Neuronal stem cell (in vitro differentiated cells): Measurements from ENCODE around the gene APBB2.

Source experiments
- DNase-seq: peaks from one replicate; pipeline ENCODE4 v3.0.0-alpha.2; 2013; ENCODE audit warnings: low spot score
- H2AFZ ChIP-seq: one replicate; pipeline ENCODE4 v1.6.1; 2013; ENCODE audit warnings: mild to moderate bottlenecking, low read length, inconsistent platforms
- H2AK5ac ChIP-seq: 2 replicates; pipeline ENCODE4 v1.6.1; 2013; ENCODE audit warnings: low read depth, mild to moderate bottlenecking, inconsistent platforms, low read length, moderate library complexity, mixed read lengths
- H2BK120ac ChIP-seq: 2 replicates; pipeline ENCODE4 v1.6.1; 2013; ENCODE audit warnings: low read depth, mild to moderate bottlenecking, inconsistent platforms, low read length, moderate library complexity, mixed read lengths
- H2BK12ac ChIP-seq: one replicate; pipeline ENCODE4 v1.6.1; 2013; ENCODE audit warnings: low read length, inconsistent platforms
- H2BK15ac ChIP-seq: 2 replicates; pipeline ENCODE4 v1.6.1; 2013; ENCODE audit warnings: mild to moderate bottlenecking, low read length, inconsistent platforms, mixed read lengths
- H2BK5ac ChIP-seq: one replicate; pipeline ENCODE4 v1.6.1; 2013; ENCODE audit warnings: inconsistent platforms, mild to moderate bottlenecking, low read length, moderate library complexity
- H3K14ac ChIP-seq: one replicate; pipeline ENCODE4 v1.6.1; 2013; ENCODE audit warnings: low read length, inconsistent platforms
- H3K18ac ChIP-seq: 2 replicates; pipeline ENCODE4 v1.6.1; 2013; ENCODE audit warnings: low read length, inconsistent platforms
- H3K23ac ChIP-seq: 2 replicates; pipeline ENCODE4 v1.6.1; 2013; ENCODE audit warnings: low read depth, mild to moderate bottlenecking, mixed read lengths, low read length, inconsistent platforms; ENCODE audit not compliant: poor library complexity
- H3K27ac ChIP-seq: replicated peaks from 3 replicates; pipeline ENCODE4 v1.5.1; 2013; ENCODE audit warnings: low read length, inconsistent platforms
- H3K27me3 ChIP-seq, 3 experiments: 2 replicates each; pipeline ENCODE4 v1.6.1; 2013; ENCODE audit warnings: low read length in 3 of 3, mild to moderate bottlenecking in 2 of 3, inconsistent platforms in 1 of 3, low read depth in 1 of 3, mixed read lengths in 1 of 3, moderate library complexity in 1 of 3; ENCODE audit not compliant: control insufficient read depth in 3 of 3, insufficient read depth in 3 of 3
- H3K36me3 ChIP-seq, 2 donors: replicated peaks in 1 of 2; 2 replicates each; pipeline ENCODE4 v1.6.1; 2013; ENCODE audit warnings: low read length in 2 of 2; ENCODE audit not compliant: control insufficient read depth in 2 of 2, insufficient read depth in 2 of 2
- H3K4ac ChIP-seq: 2 replicates; pipeline ENCODE4 v1.6.1; 2013; ENCODE audit warnings: inconsistent platforms, mild to moderate bottlenecking, low read length, moderate library complexity
- H3K4me1 ChIP-seq, 2 donors: 1 replicate in 1 of 2; 2 replicates in 1 of 2; pipeline ENCODE4 v1.6.1; 2013; ENCODE audit warnings: low read length in 2 of 2, low read depth in 1 of 2; ENCODE audit not compliant: control insufficient read depth in 2 of 2, insufficient read depth in 1 of 2
- H3K4me2 ChIP-seq: one replicate; pipeline ENCODE4 v1.6.1; 2013; ENCODE audit warnings: mild to moderate bottlenecking, low read length, inconsistent platforms; ENCODE audit not compliant: insufficient read depth, poor library complexity, severe bottlenecking
- H3K4me3 ChIP-seq, 2 donors: 2 replicates each; pipeline ENCODE4 v1.5.1; 2013; ENCODE audit warnings: low read length in 2 of 2, mild to moderate bottlenecking in 2 of 2, inconsistent platforms in 1 of 2, moderate library complexity in 1 of 2
- H3K79me1 ChIP-seq: one replicate; pipeline ENCODE4 v1.6.1; 2013; ENCODE audit warnings: low read depth, mild to moderate bottlenecking, inconsistent platforms, low read length, moderate library complexity
- H3K9ac ChIP-seq: one replicate; pipeline ENCODE4 v1.6.1; 2013; ENCODE audit warnings: mild to moderate bottlenecking, low read depth, low read length, inconsistent platforms; ENCODE audit not compliant: poor library complexity
- H3K9me3 ChIP-seq, 2 donors: replicated peaks in 1 of 2; 2 replicates each; pipeline versions ENCODE3 to v1.6.1; 2013; ENCODE audit warnings: low read length in 2 of 2, mild to moderate bottlenecking in 2 of 2, inconsistent platforms in 1 of 2, low read depth in 1 of 2, mixed read lengths in 1 of 2, moderate library complexity in 1 of 2; ENCODE audit not compliant: control insufficient read depth in 2 of 2, insufficient read depth in 1 of 2
- H4K8ac ChIP-seq: one replicate; pipeline ENCODE4 v1.6.1; 2013; ENCODE audit warnings: low read depth, mild to moderate bottlenecking, inconsistent platforms, low read length, moderate library complexity
- H4K91ac ChIP-seq: one replicate; pipeline ENCODE4 v1.6.1; 2013; ENCODE audit warnings: low read length, low read depth, mild to moderate bottlenecking, inconsistent platforms; ENCODE audit not compliant: poor library complexity
- WGBS, 2 donors: extraction: QIAGEN DNeasy Blood & Tissue Kit; methylation state at CpG; one replicate each; pipeline ENCODE4 v1.1.7; 2013; ENCODE audit warnings: missing lambda C conversion rate in 2 of 2, mixed read lengths in 1 of 2; ENCODE audit not compliant: insufficient read length in 2 of 2, insufficient replicate concordance in 1 of 2; ENCODE audit errors: extremely low coverage in 2 of 2; 5-methylcytosine and 5-hydroxymethylcytosine counted together

APBB2 gene

DNA sequence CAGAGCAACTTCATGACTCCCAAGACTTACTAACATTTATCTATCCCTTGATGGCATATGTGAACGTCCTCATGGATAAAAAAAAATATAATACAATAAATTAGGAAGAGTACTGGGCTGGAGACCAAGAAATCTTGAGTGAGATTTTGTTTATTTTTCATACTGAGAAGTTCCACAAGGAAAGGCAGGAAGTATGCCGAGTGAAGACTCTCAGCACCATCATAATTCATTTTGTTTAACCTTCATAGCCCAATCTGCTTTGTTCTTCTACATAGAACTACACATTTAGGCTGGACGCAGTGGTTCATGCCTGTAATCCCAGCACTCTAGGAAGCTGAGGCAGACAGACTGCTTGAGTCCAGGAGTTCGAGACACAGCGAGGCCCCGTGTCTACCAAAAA is 266.3 kb downstream of the APBB2 start:
- no peak for DNase-seq
- Histone ChIP-seq H3K4ac (no peak overlapping the region), H4K8ac (no peak overlapping the region), H2AK5ac (no peak overlapping the region), H3K27ac (no peak overlapping the region), H2BK12ac (no peak overlapping the region), H3K79me1 (no peaks in the 10 kb centered on the region), H3K4me2 (no peak overlapping the region), H3K14ac (no peak overlapping the region), H2BK15ac (no peak overlapping the region), H3K18ac (no peak overlapping the region), H3K9me3 (no peaks in the 10 kb centered on the region), H3K23ac (no peak overlapping the region), H3K36me3 (no peaks in the 10 kb centered on the region), H3K27me3 (no peaks in the 10 kb centered on the region), H2BK5ac (no peak overlapping the region), H3K4me1 (peaks cover 0 to 9% of the 10 kb centered on the region in 2 donors), H2BK120ac (no peak overlapping the region), H3K4me3 (no peak overlapping the region), H3K9ac (no peak overlapping the region), H2AFZ (no peak overlapping the region), H4K91ac (no peak overlapping the region)
- no CpG with 5 or more reads among the region's 6 CpGs for WGBS, 2 donors

DNA sequence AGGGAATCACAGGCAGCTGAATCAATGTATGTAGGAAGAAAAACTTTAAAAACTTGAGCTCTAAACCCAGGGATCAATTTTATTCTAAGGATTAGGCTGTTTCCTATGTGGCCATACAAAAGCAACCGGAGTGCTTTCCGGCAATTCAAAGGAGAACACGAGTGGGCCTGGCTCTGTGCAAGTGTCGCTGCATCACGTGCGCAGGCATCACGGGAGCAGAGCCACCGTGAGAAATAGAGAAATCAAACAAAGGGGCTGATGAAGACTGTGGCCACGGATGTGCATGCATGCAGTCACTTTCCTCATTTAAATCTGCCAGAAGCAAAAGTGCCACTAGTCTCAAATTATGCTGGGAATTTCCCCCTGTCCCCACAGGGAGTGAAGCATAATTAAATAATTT is 267.7 kb downstream of the APBB2 start:
- Histone ChIP-seq H3K4ac (no peak overlapping the region), H3K18ac (no peak overlapping the region), H3K23ac (no peak overlapping the region), H3K27ac (no peak overlapping the region), H2BK15ac (no peak overlapping the region), H2BK120ac (no peak overlapping the region), H2AK5ac (no peak overlapping the region), H3K79me1 (no peaks in the 10 kb centered on the region), H3K36me3 (no peaks in the 10 kb centered on the region), H4K8ac (no peak overlapping the region), H3K9me3 (no peaks in the 10 kb centered on the region), H4K91ac (no peak overlapping the region), H3K4me2 (no peak overlapping the region), H3K4me1 (peaks cover 0 to 14% of the 10 kb centered on the region in 2 donors), H3K9ac (no peak overlapping the region), H2BK5ac (no peak overlapping the region), H3K27me3 (no peaks in the 10 kb centered on the region), H2BK12ac (no peak overlapping the region), H3K4me3 (no peak overlapping the region), H3K14ac (no peak overlapping the region), H2AFZ (no peak overlapping the region)
- DNase-seq = no peak
- no CpG with 5 or more reads among the region's 9 CpGs for WGBS, 2 donors

DNA sequence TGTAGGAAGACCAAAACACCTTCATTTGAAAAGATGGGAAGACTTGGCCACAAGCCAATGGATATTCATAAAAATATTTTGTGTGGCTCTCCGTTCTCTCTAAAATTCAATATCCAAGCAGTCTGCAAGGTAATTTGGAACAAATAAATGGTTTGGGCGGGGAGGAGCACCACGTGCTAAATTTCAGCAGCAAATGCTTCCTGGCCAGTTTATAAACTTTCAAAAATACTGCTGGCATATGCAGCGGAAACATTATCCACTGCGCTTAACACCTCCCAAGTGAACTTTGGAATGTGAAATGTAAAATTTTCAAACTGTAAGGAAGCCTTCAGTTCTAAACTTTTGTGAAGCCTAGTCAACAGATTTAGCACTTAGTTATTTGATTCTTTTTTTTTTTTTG is 273.6 kb downstream of the APBB2 start:
- no peak overlapping the region for H3K18ac ChIP-seq

DNA sequence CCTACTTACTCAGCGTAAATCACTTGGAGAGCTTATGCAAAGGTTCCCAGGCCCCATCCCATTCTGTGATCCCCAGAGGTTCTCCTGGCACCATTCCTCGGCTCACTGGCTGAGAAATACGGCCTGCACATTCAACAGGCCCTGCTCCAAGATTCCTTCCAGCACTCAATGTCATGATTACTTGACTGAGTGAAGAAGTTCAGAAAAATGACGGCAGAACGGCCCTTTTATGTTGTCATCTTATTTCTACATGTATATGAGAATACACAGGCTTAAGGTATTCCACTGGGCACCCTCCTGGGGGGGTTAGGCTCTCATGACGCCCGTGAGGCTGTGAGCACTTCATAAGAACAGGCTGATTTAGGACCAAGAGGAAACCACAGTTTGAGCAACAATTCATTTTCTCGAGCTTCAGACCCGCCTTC is 274.0 kb downstream of the APBB2 start:
- DNase-seq = no peak
- no peaks in the 10 kb centered on the region for H3K27me3 ChIP-seq
- no peak overlapping the region for H3K9ac ChIP-seq
- no peak overlapping the region for H3K14ac ChIP-seq
- H2AFZ ChIP-seq = no peak overlapping the region
- H3K18ac ChIP-seq = no peak overlapping the region
- no peak overlapping the region for H2BK120ac ChIP-seq
- peaks cover 0 to 17% of the 10 kb centered on the region in 2 donors for H3K4me1 ChIP-seq
- peaks cover 0 to 2% of the 10 kb centered on the region in 2 donors for H3K36me3 ChIP-seq
- H3K79me1 ChIP-seq = no peaks in the 10 kb centered on the region
- H3K4me2 ChIP-seq = no peak overlapping the region
- no peak overlapping the region for H4K91ac ChIP-seq
- H3K27ac ChIP-seq = no peak overlapping the region
- H2BK5ac ChIP-seq = no peak overlapping the region
- H2AK5ac ChIP-seq = no peak overlapping the region
- H2BK15ac ChIP-seq = no peak overlapping the region
- no peak overlapping the region for H3K4ac ChIP-seq
- peaks cover 0 to 2% of the 10 kb centered on the region in 2 donors for H3K9me3 ChIP-seq
- H4K8ac ChIP-seq = no peak overlapping the region
- no peak overlapping the region for H2BK12ac ChIP-seq
- no peak overlapping the region for H3K23ac ChIP-seq
- no peak overlapping the region for H3K4me3 ChIP-seq
- WGBS, 2 donors = no CpG with 5 or more reads among the region's 9 CpGs

More for the DNA sequence above, 273.6 kb downstream of the APBB2 start:
- no peak overlapping the region for H2AK5ac ChIP-seq
- H2AFZ ChIP-seq = no peak overlapping the region
- H3K9me3 ChIP-seq = peaks cover 0 to 2% of the 10 kb centered on the region in 2 donors
- H2BK15ac ChIP-seq = no peak overlapping the region
- no peak overlapping the region for H2BK12ac ChIP-seq
- H3K14ac ChIP-seq = no peak overlapping the region
- H3K27ac ChIP-seq = no peak overlapping the region
- H3K9ac ChIP-seq = no peak overlapping the region
- no peak overlapping the region for H3K4ac ChIP-seq
- H3K23ac ChIP-seq = no peak overlapping the region
- DNase-seq = no peak
- H4K8ac ChIP-seq = no peak overlapping the region
- H3K36me3 ChIP-seq = peaks cover 0 to 2% of the 10 kb centered on the region in 2 donors
- H4K91ac ChIP-seq = no peak overlapping the region
- no peak overlapping the region for H3K4me2 ChIP-seq
- H3K79me1 ChIP-seq = no peaks in the 10 kb centered on the region
- no peak overlapping the region for H2BK120ac ChIP-seq
- H3K4me1 ChIP-seq = peaks cover 0 to 17% of the 10 kb centered on the region in 2 donors
- no peak overlapping the region for H3K4me3 ChIP-seq
- no CpG with 5 or more reads among the region's 5 CpGs for WGBS, 2 donors
- no peaks in the 10 kb centered on the region for H3K27me3 ChIP-seq
- H2BK5ac ChIP-seq = no peak overlapping the region
